ENCODE data around the gene KIF5C. TPM values are rescaled to one million over a fixed set of nuclear protein-coding genes. Genes with fewer than 3 reads are reported as not detected.

The KIF5C gene
- total RNA-seq, 2 donors from 2014 or later: 2.0 to 2.6 TPM

GRCh38 chr2:148902798-148903197 is 27.8 kb downstream of the KIF5C start:
- Histone ChIP-seq H3K9me3 (no peaks in the 10 kb centered on the region), H3K4me3 (no peak overlapping the region), H3K36me3 (replicated peaks in 1 of 2; ENCODE audit: insufficient read depth in 1 of 2, low read depth in 2 of 2) (no peaks in the 10 kb centered on the region), H3K27me3 (no peaks in the 10 kb centered on the region), H3K27ac (no peak overlapping the region), H3K4me1 (no peaks in the 10 kb centered on the region)
- WGBS, 2 donors: 44 to 63% methylated on average over 1 of the region's 1 CpG
- intact Hi-C loops (cut with DNase I): no loop called here
- DNase-seq (no peak), ATAC-seq (no peak)
- TF ChIP-seq POLR2A (IDR thresholded peaks at IDR 0.05) (no peak), CTCF (IDR thresholded peaks at IDR 0.05) (no peak)

- no peak for TF ChIP-seq CTCF (IDR thresholded peaks at IDR 0.05)
- TF ChIP-seq POLR2A (IDR thresholded peaks at IDR 0.05): no peak
- Histone ChIP-seq H3K36me3 (replicated peaks in 1 of 2; ENCODE audit: insufficient read depth in 1 of 2, low read depth in 2 of 2) (no peaks in the 10 kb centered on the region), H3K27ac (no peak overlapping the region), H3K4me3 (no peak overlapping the region), H3K4me1 (no peaks in the 10 kb centered on the region), H3K27me3 (no peaks in the 10 kb centered on the region), H3K9me3 (no peaks in the 10 kb centered on the region)
- ATAC-seq (no peak), DNase-seq (no peak)
- 62 to 67% methylated on average over 6 of the region's 6 CpGs for WGBS, 2 donors
- intact Hi-C loops (cut with DNase I): no loop called here
Observed at GRCh38 chr2:148903294-148903693, 28.3 kb downstream of the KIF5C start.

GRCh38 chr2:148903979-148904378 is 29.0 kb downstream of the KIF5C start:
- no peaks in the 10 kb centered on the region for H3K9me3 ChIP-seq
- no peaks in the 10 kb centered on the region for H3K4me1 ChIP-seq
- TF ChIP-seq CTCF (IDR thresholded peaks at IDR 0.05) (no peak), POLR2A (IDR thresholded peaks at IDR 0.05) (no peak)
- ATAC-seq: no peak
- no peak overlapping the region for H3K4me3 ChIP-seq
- no peaks in the 10 kb centered on the region for H3K36me3 ChIP-seq (replicated peaks in 1 of 2; ENCODE audit: insufficient read depth in 1 of 2, low read depth in 2 of 2)
- intact Hi-C loops (cut with DNase I): no loop called here
- H3K27me3 ChIP-seq: no peaks in the 10 kb centered on the region
- no peak overlapping the region for H3K27ac ChIP-seq
- 62 to 72% methylated on average over 4 of the region's 4 CpGs for WGBS, 2 donors
- DNase-seq: no peak

- H3K27me3 ChIP-seq: no peaks in the 10 kb centered on the region
- no peak overlapping the region for H3K4me3 ChIP-seq
- intact Hi-C loops (cut with DNase I): no loop called here
- H3K36me3 ChIP-seq (replicated peaks in 1 of 2; ENCODE audit: insufficient read depth in 1 of 2, low read depth in 2 of 2): no peaks in the 10 kb centered on the region
- WGBS, 2 donors: 71 to 85% methylated on average over 4 of the region's 4 CpGs
- no peak for TF ChIP-seq POLR2A (IDR thresholded peaks at IDR 0.05)
- TF ChIP-seq CTCF (IDR thresholded peaks at IDR 0.05): no peak
- H3K27ac ChIP-seq: no peak overlapping the region
- no peak for ATAC-seq
- H3K9me3 ChIP-seq: no peaks in the 10 kb centered on the region
- no peak for DNase-seq
- no peaks in the 10 kb centered on the region for H3K4me1 ChIP-seq
Observed at GRCh38 chr2:148906124-148906523, 31.1 kb downstream of the KIF5C start.

GRCh38 chr2:148907085-148907785 is 32.2 kb downstream of the KIF5C start:
- DNase-seq: no peak
- intact Hi-C loops (cut with DNase I): no loop called here
- Histone ChIP-seq H3K9me3 (no peaks in the 10 kb centered on the region), H3K4me1 (no peaks in the 10 kb centered on the region), H3K4me3 (no peak overlapping the region), H3K27ac (no peak overlapping the region), H3K36me3 (replicated peaks in 1 of 2; ENCODE audit: insufficient read depth in 1 of 2, low read depth in 2 of 2) (no peaks in the 10 kb centered on the region), H3K27me3 (no peaks in the 10 kb centered on the region)
- TF ChIP-seq CTCF (IDR thresholded peaks at IDR 0.05): no peak
- no peak for TF ChIP-seq POLR2A (IDR thresholded peaks at IDR 0.05)
- ATAC-seq: no peak
- WGBS, 2 donors: 71 to 74% methylated on average over 5 of the region's 5 CpGs

All from body of pancreas (tissue), 4 donors.